Fibroblast of lung (primary cell): ENCODE measurements around the gene WT1.

Experiments
- CTCF ChIP-seq, 2 donors: IDR thresholded peaks in 1 of 2; conservative IDR thresholded peaks in 1 of 2; 1 replicate in 1 of 2; 2 replicates in 1 of 2; pipeline ENCODE4 v1.5.1; 2011 to 2012; ENCODE audit warnings: low read length in 2 of 2, control low read depth in 1 of 2, inconsistent platforms in 1 of 2, low read depth in 1 of 2, mild to moderate bottlenecking in 1 of 2
- EZH2 ChIP-seq: IDR thresholded peaks from 2 replicates; pipeline ENCODE4 v1.5.1; 2012; ENCODE audit warnings: low read length, control low read depth, mild to moderate bottlenecking; ENCODE audit errors: missing control alignments

DNA sequence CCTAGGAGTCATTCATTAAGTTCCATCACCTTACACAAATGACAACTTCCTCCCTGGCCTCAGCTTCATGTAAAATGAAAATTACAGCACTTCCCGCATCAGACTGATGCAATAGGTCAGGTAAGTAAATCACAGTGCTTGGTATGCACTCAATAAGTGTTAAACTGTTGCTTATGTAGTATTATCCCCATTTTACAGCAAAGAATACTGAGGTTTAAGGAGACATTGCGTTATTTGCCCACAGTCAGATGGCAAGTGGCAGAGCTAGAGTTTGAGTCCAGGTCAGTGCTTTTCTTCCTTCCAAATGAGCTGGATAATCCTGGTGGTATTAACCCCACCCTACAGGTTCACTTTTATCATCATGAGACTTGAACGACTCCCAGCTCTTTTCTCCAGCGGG, 29.7 kb downstream of the WT1 start:
- TF ChIP-seq CTCF (conservative IDR thresholded peaks at IDR 0.05 in 1 of 2, IDR thresholded peaks at IDR 0.05 in 1 of 2; ENCODE audit: low read depth in 1 of 2, low read length in 2 of 2) = no peak
- no peak for TF ChIP-seq EZH2
